ENCODE results near the gene ANKIB1.

ANKIB1 gene

GRCh38 chr7:92304406-92304893 is 58.7 kb downstream of the ANKIB1 start:
- TF ChIP-seq ZNF529 (tag by site-specific recombination; IDR thresholded peaks at IDR 0.05; ENCODE audit: insufficient replicate concordance) = no peak
- no peak for TF ChIP-seq ZNF354C (tag by site-specific recombination; IDR thresholded peaks at IDR 0.05; ENCODE audit: borderline replicate concordance, low read depth)
- no peak for TF ChIP-seq ZFP3 (tag by site-specific recombination; IDR thresholded peaks at IDR 0.05; ENCODE audit: low read depth)
- TF ChIP-seq REST (tag by site-specific recombination; IDR thresholded peaks at IDR 0.05) = no peak
- no peak for TF ChIP-seq ZNF571 (tag by site-specific recombination; IDR thresholded peaks at IDR 0.05)
- TF ChIP-seq ZNF24 (tag by site-specific recombination; IDR thresholded peaks at IDR 0.05) = no peak
- TF ChIP-seq ZNF561 (tag by site-specific recombination; IDR thresholded peaks at IDR 0.05; ENCODE audit: borderline replicate concordance) = no peak
- TF ChIP-seq ZNF302 (tag by site-specific recombination; IDR thresholded peaks at IDR 0.05; ENCODE audit: low read depth) = no peak
- TF ChIP-seq ZNF214 (tag by site-specific recombination; IDR thresholded peaks at IDR 0.05; ENCODE audit: borderline replicate concordance) = no peak
- no peak for TF ChIP-seq ZNF221 (tag by site-specific recombination; IDR thresholded peaks at IDR 0.05; ENCODE audit: borderline replicate concordance)
- no peak for TF ChIP-seq ZNF114 (tag by site-specific recombination; IDR thresholded peaks at IDR 0.05)
- ChIA-PET CTCF (no interaction called here), POLR2A (no interaction called here)
- H3K36me3 ChIP-seq (ENCODE audit: control insufficient read depth in 2 of 2, insufficient read depth in 1 of 2, low read length in 2 of 2) = peaks cover 0 to 7% of the 10 kb centered on the region in 2 experiments; a peak in 1 of 3 replicates
- no peaks in the 10 kb centered on the region for H3K4me1 ChIP-seq (ENCODE audit: control insufficient read depth, insufficient read depth, low read length)
- no peak overlapping the region for H3K27ac ChIP-seq (ENCODE audit: extremely low read depth, low read depth, low read length)
- H3K4me3 ChIP-seq (ENCODE audit: low read depth, low read length) = no peak overlapping the region
- H3K9me3 ChIP-seq (ENCODE audit: control insufficient read depth, insufficient read depth, low read depth, low read length) = no peaks in the 10 kb centered on the region

GRCh38 chr7:92306153-92306552 is 60.4 kb downstream of the ANKIB1 start:
- Histone ChIP-seq H3K27ac (ENCODE audit: extremely low read depth, low read depth, low read length) (no peak overlapping the region), H3K9me3 (ENCODE audit: control insufficient read depth, insufficient read depth, low read depth, low read length) (no peaks in the 10 kb centered on the region), H3K36me3 (ENCODE audit: control insufficient read depth in 2 of 2, insufficient read depth in 1 of 2, low read length in 2 of 2) (peaks cover 0 to 3% of the 10 kb centered on the region in 2 experiments; a peak in 1 of 3 replicates), H3K4me3 (ENCODE audit: low read depth, low read length) (no peak overlapping the region), H3K4me1 (ENCODE audit: control insufficient read depth, insufficient read depth, low read length) (no peaks in the 10 kb centered on the region)
- ChIA-PET CTCF (no interaction called here), POLR2A (no interaction called here)
- TF ChIP-seq TSHZ1 (tag by site-specific recombination; IDR thresholded peaks at IDR 0.05; ENCODE audit: borderline replicate concordance) (no peak), ZNF707 (tag by site-specific recombination; IDR thresholded peaks at IDR 0.05) (no peak), ZNF776 (tag by site-specific recombination; IDR thresholded peaks at IDR 0.05; ENCODE audit: borderline replicate concordance) (no peak), ZNF274 (IDR thresholded peaks at IDR 0.05; ENCODE audit: low read length) (no peak), ZNF274 (tag by site-specific recombination; IDR thresholded peaks at IDR 0.05; ENCODE audit: borderline replicate concordance) (no peak), ZBTB10 (tag by site-specific recombination; IDR thresholded peaks at IDR 0.05) (no peak), ZNF658 (tag by site-specific recombination; IDR thresholded peaks at IDR 0.05) (no peak)

Measured in HEK293 (cell line).